Activated gamma-delta T cell (primary cell): ENCODE data around the gene C2CD2.

Source experiments
- DNase-seq: peaks from one replicate; lab custom pipeline; 2025; lab: John Stamatoyannopoulos, UW

Gene C2CD2

DNA sequence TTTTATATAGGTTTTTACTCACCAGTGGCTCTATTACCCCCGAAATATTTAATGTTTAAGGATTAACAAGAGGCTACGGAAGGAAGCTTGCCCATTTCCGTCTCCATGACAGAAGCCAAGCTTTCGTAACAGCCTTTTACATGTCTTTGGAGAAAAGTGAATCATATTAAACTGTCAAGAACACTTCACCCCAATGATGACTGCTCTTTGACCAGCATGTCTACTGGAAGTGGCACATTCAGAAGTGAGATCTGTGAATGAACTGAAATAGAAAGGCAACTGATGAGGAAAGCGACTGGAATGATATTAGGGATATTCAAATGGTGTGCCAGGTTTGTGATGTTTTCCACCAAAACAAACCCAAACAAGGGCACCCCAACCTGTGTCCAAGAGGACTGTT lies 66.2 kb downstream of the C2CD2 start:
- DNase-seq, result no peak

DNA sequence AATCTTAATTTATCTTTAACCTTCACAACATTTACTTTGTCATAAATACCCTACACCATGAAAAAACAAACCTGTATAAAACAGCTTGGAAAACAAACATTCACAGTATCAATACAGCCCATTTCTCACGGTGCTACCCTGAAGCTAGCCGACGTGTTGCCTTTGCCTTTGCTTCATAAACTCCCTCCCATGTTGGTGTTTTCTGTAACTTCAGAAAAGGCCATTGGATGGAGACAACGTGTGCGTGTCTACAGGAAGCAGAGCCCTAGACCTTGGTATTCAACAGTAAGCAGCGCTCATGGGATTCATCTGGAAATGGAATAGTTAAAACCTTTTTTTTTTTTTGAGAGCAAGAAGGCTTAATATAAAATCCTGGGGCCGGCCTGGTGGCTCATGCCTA lies 67.5 kb downstream of the C2CD2 start:
- no peak for DNase-seq

DNA sequence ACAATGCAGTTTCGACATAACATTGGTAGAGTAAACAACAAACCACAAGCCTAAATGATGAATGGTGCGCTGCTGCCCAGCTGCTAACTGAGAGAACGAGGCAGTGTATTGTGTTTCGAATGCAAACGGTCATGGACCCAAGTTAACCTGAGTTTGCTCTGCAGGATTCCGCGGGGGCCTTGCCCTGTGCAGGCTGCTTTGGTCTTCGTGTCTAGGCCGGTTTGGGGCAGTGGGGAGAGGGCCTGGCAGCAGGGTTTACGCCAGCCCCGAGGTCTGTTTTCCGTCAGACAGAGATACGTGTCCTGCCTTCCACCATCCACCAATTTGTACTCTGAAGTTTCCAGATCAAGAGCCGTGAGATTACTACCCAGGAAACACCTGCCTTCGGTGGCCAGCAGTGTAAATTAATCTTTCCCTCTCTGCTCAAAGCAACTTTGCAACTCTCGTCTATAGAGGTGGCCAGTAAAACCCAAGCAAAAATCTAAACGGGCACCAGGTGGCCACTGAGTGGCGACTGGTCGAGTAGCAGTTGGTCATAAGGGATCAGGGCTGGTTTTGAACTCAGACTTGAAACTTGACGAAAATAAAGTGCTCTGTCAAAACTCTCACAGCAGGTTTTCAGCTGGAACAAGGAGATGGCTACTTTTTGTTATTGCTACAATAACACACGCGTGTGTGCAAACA lies 68.3 kb downstream of the C2CD2 start:
- DNase-seq, result no peak

DNA sequence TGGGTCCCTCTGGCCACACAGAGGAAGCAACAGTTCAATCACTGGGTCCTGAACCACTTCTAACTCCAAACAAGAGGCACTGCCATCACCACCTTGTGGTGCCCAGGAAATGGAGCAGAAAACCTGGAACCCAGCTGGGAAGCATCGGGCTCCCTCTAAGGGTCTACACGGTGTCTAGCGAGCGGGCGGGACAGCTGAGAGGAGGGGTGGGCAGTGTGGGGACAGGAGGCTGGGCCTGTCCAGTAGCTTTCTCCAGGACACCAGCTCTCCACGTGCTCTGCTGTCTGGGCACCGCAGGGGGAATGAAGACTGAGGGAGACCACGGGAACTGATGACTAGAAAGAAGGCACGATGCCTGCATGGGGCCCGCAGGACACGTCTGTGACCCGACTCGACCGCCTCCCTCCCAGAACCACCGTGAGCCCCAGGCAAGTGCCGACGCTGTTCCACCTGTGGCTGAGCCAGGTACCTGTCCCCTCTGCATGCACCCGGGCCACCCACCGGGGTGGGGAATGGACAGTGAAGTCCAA lies 69.3 kb downstream of the C2CD2 start:
- DNase-seq, result no peak

DNA sequence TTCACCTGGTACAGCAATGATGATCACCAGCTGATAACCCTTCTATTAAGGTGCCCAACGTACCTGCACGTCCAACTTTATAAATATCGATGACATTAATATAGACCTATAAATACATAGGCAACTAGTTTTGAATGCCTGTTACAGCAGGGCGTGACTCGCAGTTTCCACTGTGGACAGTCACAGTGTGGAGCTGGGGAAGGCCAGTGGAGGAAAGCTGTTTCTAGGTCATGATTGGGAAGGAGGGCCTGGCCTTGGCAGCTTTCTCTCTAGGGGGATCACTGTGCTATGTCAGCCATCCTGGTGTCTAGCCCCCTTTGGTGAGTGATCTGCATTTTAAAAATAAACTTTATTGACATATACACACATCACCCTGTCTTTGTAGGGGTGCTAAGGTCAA lies 70.2 kb downstream of the C2CD2 start:
- DNase-seq, result no peak

DNA sequence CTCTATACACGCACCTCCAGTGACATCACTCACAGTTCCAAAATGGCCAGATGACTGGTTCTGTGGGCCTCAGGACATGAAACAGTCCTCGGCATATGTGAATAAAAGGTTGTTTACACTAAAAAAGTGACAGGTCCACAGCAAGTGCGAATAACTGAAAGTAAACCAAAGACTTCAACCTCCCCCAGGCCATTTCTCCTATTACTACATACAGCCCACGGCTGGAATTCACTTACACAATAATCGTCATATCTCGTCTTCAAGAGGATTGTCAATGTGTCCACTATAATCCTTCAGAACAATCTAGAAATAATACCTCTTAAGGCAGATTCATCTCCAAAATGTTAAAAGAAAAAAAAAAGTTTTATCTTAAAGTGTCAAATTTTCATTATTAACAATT lies 72.8 kb downstream of the C2CD2 start:
- no peak for DNase-seq

DNA sequence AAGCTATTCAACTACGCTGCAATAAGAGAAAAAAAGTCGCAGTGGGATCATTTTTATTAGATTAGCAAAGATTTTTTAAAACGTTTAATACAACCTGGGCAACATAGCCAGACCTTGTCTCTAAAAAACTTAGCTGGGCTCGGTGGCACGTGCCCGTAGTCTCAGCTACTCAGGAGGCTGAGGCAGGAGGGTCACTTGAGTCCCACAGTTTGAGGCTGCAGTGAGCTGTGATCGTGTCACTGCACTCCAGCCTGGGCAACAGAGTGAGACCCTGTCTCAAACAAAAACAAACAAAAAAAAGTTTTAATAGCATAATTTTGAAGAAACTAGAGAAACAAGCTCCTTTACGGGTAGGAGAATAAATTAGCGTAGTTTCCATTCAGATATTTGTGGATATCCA lies 73.7 kb downstream of the C2CD2 start:
- no peak for DNase-seq

DNA sequence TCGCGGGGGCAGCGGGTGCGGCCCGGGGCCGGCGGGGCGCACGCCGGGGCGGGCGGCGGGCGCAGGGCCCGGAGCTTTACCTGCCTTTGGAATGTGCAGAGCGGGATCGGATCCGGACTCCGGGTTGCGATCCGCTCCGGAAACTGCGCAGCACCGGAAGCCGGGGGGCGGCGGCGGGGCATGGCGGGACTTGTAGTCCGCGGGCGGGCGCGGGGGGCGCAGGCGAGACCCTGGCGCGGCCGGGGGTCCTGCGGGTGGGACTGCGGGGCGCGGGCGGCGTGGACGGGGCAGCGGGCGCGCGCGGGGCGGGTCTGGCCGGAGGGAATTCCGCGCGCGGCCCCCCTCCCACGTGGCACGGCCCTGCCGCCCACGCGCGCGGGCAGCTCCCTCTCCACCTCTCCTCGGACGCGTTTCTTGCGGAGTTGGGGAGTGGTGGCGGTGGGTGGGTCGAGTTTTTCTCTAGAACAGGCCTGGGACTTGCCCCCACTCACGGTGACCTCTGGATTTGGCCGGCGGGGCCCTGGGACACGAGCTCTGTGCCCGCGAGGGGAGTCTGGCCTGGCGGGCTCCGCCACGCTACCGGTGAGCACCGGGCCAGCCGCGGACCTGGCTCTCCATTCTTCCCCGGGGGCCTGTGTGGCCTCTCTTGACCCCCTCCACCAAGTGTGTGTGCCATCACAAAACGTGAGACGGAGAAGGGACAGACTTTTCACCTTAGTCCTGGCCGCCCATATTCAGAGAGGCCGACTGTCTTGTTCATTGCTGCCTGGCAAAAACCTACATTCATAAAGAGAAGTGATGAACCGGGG lies 74.4 kb downstream of the C2CD2 start, which contains the start of gene PRDM15:
Gene PRDM15 (minus strand): TSS at position 155 of the 809 bp plus-strand sequence. CDS start 18,981 bp downstream, outside the sequence.
- peak; percentile 75 for DNase-seq

DNA sequence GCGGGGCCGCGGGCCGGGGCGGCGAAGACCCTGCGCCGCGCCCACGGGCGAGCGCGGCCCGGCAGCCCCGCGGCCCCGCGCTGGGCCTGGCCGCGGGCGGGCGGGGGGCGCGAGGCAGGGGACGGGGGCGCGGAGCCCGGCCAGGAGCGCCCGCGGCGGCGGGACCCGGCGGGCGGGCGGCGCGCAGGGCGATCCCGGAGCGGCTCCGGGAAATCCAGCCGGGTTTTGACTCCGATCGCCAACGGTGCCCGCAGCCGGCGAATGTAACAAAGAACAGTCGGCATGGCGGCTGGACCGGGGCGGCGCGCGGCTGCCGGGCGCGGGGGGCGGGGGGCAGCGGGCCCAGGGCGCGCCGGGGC lies 75.0 kb downstream of the C2CD2 start:
- DNase-seq, result peak; percentile 73

DNA sequence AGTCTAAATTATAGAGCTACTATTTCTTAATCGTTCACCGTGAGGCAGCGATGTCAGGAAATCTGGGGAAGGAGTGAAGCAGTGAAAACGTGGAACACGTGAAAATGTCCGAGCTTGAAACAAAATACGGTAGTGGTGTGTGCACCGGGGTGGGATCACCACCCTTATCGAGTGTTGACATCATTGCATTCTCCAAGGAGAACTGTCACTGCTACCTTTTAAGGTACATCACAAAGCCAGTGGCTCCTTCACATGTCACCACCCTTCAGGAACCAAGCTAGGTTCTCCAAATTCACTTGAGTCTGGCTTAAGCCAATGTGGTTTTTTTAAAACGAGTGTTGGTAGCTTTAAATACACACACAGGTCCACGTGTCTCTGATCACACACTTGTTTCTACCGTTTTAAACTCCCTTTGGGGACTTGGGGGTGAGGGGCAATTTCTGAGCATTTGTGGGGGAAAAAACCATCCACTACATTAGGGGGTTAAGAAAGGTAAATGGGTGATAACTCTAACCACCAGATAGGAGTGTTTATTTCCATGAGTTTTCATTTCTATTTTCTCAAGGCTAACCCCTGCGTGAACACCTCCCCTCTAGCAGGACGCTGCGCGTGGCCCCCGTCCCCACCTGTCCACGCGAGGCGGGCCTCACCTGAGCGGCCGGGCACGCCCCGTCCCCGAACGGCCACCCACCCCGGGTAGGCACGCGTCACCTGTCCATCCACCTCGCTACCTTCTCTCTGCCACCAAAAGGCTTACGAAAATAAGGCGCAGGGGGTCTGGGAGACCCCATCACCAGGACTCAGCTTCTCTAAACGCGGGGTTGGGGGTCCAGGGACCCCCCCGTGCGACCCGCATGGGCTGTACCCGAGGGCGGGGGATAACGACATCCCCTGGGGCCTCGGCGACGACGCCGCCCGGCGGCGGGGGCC lies 75.7 kb downstream of the C2CD2 start:
- DNase-seq, result no peak

DNA sequence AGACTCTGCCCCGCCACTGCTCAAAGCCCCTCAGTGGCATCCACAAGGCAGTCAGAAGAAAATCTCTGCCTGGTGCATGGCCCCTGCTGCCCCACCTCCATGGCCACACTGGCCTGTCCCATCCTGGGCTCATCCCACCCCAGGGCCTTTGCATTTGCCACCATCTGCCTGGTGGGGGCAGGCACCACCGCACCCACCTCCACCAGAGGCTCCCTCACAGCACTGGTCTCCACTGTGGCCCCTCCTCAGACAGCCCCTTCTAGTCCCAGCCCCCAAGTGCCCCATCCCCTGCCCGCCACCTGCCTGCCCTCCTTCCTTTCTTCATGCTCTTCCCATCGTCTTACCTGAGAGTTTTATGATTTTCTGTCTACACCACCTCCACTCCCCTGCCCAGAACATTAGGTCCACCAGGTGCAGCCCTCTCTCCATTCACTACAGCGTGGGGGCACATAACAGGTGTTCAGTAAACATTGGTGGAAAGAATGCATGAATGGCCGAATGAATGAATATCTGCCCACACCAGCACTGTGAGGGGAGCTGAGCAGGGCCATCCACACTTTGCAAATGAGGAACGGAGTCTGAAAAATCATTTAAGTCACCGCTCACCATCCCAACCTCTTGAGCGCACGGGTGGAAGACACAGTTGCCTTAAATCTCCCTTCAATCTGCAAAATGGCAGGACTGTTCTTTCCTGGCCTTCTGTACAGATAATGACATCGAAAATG lies 76.7 kb downstream of the C2CD2 start:
- DNase-seq, result no peak

DNA sequence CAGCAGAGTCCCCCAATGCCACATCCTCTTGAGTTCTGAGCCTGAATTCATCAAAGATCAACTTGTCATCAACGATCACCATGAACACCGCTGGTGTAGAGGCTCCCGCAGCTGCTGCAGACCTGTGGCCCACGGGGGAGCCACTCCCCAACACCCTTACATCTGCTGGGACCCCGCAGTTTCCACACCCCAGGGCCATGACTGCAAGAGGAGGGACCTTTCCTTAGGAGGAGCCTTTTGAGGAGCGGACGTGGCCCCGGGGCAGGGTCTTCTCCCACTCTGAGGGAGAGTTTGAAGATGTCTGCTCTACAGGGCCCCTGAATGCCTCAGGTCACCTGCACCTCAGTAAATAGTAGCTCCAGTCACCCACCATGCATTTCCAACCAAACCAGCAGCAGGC lies 77.4 kb downstream of the C2CD2 start:
- no peak for DNase-seq

DNA sequence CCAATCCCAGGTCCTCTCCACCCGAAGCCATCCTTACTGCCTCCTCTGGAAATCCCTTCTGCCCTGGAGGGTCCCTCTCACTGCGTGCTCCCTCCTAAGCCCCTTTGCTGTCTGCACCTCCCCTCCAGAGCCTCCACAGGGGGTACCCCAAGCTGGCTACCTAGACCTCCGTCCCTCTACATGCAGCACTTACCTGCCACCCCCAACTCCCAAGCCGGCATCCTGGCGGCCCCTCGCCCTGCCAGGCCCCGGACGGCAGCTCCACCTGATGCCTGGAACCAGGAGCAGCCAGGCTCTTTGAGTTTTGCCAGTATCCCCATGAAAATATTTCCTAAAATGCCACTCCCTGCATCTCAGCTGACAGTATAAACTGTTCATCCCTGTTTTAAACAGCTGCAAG lies 78.7 kb downstream of the C2CD2 start:
- DNase-seq, result no peak

DNA sequence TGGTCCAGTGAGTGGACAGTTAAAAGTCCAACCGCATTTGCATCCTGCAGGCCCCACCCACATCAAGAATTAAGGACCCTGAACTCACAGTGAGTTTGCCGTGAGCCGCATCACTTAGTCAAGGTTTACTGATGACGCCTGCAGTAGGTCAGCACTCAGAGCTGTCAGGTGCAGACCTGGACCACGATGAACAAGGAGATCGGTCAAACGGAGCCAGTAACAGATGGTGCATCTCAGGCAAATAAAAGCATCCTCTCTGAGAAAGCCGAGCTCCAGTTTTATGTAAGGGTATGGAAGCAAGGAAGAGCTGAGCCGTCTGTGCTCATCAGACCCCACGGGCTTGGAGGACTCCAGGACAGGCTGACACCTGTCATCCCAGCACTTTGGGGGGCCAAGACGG lies 79.2 kb downstream of the C2CD2 start:
- no peak for DNase-seq

DNA sequence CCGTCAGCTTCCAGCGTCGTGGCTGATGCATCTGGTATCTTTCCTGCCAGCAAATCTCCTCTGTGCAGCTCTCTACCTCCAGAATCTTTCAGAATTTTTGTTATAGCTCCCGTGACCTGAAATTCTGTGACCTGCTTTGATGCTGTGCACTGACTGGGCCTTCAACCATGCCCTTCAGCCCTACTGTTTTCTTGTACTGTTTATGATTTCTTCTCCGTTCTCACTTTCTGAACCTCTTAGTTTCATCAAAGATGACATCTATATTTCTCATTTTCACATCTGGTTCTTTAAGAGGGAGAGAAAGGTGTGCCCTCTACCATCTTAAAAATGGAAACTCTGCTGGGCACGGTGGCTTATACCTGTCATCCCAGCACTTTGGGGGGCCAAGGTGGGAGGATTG lies 80.4 kb downstream of the C2CD2 start:
- no peak for DNase-seq

DNA sequence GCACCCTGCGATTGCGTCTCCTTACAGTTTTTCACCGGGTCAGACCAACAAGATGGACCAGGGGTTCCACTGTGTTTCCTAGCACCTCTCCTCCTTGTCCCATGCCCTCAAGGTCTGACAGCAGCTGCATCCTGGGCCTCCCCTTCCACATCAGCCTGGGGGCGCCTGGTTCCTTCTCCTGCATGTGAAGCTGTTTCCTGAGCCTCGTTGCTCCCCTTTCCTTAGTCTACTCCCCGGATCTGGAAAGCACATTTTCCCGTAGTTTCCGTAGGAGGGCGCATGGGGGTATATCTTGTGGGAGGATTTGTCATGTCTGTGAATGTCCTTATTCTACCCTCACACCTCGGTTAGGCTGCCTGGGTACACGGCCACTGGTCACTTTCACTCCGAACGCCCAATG lies 80.8 kb downstream of the C2CD2 start:
- no peak for DNase-seq

DNA sequence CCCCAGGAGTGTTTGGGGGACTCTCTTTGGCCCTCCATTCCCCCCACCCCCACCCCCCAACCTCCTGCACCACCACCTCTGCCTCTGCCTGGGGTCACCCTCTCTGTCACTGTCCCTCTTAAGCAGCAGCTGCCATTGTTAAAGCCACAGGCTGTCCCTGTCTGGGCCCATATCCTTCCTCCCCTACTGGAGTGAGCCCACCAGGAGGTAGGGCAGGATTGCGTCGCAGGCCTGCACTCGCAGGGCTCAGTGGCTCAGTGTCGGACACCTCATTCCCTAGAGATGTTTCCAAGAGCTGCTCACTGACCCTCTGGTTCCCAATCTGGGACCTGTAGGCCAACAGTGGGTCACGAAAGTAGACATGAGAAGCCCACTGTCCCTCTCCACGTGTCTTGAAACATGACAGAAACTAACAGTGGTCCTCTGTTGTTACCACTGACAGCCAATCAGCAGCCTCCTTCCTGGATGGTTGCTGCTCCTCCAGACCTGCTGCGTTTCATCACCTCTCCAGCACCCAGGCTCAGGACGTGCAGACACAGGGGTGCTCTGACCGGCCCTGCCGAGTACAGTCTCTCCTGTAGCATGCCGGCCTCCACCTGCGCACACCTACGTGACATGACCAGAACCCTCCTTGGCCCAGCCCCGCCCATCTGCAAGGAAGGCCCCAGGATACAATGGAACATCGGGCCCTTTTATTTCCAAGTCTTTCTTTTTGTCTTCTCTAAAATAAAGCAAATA lies 82.4 kb downstream of the C2CD2 start:
- no peak for DNase-seq

DNA sequence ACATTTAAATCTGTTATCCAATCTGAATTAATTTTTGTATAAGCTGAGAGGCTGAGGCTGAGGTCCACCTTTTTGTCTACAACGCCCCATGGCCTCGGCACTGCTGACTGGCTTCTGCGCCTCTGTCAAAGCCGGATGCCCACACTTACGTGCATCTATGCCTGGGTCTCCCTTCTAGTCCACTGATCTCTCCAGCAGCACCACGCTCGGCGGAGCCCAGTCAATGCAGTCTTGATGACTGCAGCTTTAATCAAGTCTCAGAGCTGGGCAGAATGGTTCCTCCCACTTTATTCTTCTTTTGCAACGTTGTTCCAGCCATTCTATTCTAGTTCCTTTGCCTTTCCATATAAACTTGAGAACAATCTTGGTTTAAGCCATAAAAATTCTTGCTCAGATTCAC lies 84.0 kb downstream of the C2CD2 start:
- no peak for DNase-seq

DNA sequence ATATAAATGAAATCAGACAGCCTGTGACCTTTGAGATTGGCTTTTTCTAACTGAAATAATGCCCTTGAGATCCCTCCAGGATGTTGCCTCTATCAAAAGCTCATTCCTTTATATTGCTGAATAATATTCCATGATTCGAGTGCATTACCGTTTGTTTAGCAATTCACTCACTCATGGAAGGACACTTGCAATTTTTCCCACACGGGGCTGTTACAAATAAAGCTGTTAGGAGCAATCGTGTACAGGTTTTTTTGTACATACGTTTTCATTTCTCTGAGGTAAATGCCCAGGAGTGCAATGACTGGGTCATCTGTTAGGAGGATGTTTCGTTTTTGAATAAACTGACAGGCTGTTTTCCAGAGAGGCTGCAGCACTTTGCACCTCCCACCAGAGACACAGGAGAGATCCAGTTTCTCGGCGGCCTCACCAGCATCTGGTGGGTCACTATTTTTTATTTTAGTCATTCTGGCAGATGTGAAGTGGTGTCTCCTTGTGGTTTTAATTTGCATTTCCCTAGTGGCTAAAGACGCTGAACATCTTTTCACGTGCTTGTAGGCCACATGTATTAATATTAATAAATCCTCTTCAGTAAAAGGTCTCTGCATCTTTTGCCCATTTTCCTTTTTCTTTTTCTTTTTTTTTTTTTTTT lies 85.6 kb downstream of the C2CD2 start:
- DNase-seq, result no peak

DNA sequence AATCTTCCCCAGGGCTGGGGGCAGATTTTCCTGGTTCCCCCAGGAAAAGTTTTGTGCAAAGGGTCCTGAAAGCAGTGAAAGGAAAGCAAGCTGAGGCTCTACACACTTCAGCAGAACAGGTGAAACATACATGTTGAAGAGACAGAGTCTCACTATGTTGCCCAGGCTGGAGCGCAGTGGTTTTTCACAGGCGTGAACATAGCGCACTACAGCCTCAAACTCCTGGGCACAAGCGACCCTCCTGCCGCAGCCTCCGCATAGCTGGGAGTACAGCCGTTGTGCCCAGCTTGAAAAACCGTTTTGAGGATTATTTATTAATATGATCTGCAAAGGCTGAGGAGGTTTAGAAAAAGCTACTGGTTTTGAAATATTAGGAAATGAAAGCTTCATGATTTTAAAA lies 86.5 kb downstream of the C2CD2 start:
- no peak for DNase-seq
